ENCODE results near the gene SFTPA1.

DNA sequence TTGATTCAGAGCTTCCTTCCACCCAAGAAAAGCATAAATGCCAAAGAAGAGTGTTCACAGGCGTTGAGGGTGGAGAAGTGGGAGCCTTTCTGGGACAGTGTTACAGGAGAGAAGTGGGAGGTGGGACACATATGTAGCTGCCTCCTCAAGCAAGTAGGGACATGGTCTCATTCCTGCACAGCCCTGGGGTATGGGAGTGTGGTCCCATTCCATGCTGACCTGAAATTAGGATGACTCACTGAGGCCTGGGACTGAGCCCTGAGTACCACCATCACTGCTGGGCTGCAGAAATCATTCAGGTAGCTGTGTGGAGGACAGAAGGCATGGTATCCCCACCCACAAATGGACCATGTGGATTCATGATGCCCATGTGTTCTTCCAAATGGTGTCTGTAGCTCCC lies 17.4 kb upstream of the SFTPA1 start:
- TF ChIP-seq TAF1 (conservative IDR thresholded peaks at IDR 0.05): no peak
- TF ChIP-seq SP1 (IDR thresholded peaks at IDR 0.05): no peak
- no peak for TF ChIP-seq JUND (IDR thresholded peaks at IDR 0.05)
- TF ChIP-seq, protein P1, sequence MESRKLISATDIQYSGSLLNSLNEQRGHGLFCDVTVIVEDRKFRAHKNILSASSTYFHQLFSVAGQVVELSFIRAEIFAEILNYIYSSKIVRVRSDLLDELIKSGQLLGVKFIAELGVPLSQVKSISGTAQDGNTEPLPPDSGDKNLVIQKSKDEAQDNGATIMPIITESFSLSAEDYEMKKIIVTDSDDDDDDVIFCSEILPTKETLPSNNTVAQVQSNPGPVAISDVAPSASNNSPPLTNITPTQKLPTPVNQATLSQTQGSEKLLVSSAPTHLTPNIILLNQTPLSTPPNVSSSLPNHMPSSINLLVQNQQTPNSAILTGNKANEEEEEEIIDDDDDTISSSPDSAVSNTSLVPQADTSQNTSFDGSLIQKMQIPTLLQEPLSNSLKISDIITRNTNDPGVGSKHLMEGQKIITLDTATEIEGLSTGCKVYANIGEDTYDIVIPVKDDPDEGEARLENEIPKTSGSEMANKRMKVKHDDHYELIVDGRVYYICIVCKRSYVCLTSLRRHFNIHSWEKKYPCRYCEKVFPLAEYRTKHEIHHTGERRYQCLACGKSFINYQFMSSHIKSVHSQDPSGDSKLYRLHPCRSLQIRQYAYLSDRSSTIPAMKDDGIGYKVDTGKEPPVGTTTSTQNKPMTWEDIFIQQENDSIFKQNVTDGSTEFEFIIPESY (IDR thresholded peaks at IDR 0.05): no peak
- TF ChIP-seq ATF3 (IDR thresholded peaks at IDR 0.05): no peak
- TF ChIP-seq YY1 (IDR thresholded peaks at IDR 0.05): no peak
- no peak for TF ChIP-seq CTCF (IDR thresholded peaks at IDR 0.05; ENCODE audit: low read depth, low read length, missing input control)
- TF ChIP-seq FOXA1 (IDR thresholded peaks at IDR 0.05): no peak
- TF ChIP-seq RAD21 (IDR thresholded peaks at IDR 0.05): no peak
